HG03442 (cell line): ENCODE measurements around the gene FAM98B.

ENCODE experiments used
- ATAC-seq: cut with Tn5 transposase; IDR thresholded peaks from one replicate; pipeline ENCODE4 v1.9.1; 2021; ENCODE audit warnings: mild to moderate bottlenecking, moderate library complexity; ENCODE audit not compliant: unreplicated experiment

FAM98B gene

GRCh38 chr15:38534691-38535090 is 80.8 kb downstream of the FAM98B start:
- ATAC-seq, result no peak

DNA sequence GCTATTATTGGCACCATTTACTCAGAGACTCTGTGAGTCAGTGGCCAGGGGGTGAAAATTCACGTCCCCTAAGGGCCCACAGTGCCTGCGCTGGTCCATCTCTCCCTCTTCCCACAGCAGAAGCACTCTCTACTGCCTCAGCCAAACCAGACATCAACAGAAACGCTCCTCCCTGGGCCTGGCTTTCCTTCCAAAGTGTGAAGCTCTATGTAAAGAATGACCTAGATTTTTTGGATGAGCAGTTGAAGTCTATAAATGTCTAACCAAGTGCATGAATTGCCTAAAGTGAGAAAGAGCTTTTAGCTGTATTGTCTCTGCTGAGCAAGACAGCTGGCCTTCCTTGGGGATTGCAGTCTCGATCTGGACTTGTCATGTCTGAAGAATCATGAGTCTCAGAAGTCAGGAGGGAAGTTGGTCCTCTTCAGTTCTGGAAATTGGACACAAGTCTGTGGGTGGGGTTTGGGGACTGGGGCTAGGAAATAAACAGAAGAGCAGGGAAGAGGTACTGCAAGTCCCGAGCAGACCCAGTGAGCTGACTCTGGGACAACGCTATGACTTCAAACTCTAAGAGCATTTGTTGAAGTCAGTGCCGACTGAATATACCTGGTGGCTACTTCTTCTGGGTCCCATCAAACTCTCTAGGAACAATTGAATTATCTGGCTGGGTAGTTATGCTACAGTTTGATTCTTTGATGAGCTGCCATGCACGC is 81.7 kb downstream of the FAM98B start:
- ATAC-seq, result no peak

- no peak for ATAC-seq
Measured at GRCh38 chr15:38536201-38536676, 82.3 kb downstream of the FAM98B start.
